HEK293 (cell line): ENCODE data around the gene OOSP2.

ENCODE experiments used
- GFI1B ChIP-seq: fragments of 450-650 bp; formaldehyde crosslinking; IDR thresholded peaks from 2 replicates; pipeline ENCODE4 v1.5.1; 2016; ENCODE audit warnings: missing biosample characterization, missing genetic modification characterization
- KLF9 ChIP-seq: fragments of 450-650 bp; formaldehyde crosslinking; IDR thresholded peaks from 2 replicates; pipeline ENCODE4 v1.5.1; 2016; ENCODE audit warnings: missing biosample characterization, missing genetic modification characterization, low read depth
- REPIN1 ChIP-seq: fragments of 450-650 bp; formaldehyde crosslinking; IDR thresholded peaks from 2 replicates; pipeline ENCODE4 v1.5.1; 2017; ENCODE audit warnings: missing biosample characterization, missing genetic modification characterization, low read depth
- ZNF335 ChIP-seq: fragments of 450-650 bp; formaldehyde crosslinking; conservative IDR thresholded peaks from 2 replicates; pipeline ENCODE4 v1.5.1; 2016; ENCODE audit warnings: missing biosample characterization, missing genetic modification characterization
- TF ChIP-seq, protein P1 (sequence below): fragments of 450-650 bp; formaldehyde crosslinking; IDR thresholded peaks from 2 replicates; pipeline ENCODE4 v1.5.1; 2016; ENCODE audit warnings: missing biosample characterization, missing genetic modification characterization

DNA sequence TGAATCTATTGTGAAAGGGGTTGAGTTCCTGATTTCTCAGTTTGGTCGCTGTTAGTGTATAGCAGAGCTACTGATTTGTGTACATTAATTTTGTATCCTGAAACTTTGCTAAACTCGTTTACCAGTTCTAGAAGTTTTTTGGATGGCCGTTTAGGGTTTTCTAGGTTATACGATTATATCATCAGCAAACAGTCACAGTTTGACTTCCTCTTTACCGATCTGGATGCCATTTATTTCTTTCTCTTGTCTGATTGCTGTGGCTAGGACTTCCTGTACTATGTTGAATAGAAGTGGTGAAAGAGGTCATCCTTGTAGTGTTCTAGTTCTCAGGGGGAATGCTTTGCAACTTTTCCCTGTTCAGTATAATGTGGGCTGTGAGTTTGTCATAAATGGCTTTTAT lies 47.8 kb upstream of the OOSP2 start:
- no peak for TF ChIP-seq GFI1B (tag by site-specific recombination)
- TF ChIP-seq REPIN1 (tag by site-specific recombination): no peak
- TF ChIP-seq ZNF335 (tag by site-specific recombination): no peak
- TF ChIP-seq, protein P1, sequence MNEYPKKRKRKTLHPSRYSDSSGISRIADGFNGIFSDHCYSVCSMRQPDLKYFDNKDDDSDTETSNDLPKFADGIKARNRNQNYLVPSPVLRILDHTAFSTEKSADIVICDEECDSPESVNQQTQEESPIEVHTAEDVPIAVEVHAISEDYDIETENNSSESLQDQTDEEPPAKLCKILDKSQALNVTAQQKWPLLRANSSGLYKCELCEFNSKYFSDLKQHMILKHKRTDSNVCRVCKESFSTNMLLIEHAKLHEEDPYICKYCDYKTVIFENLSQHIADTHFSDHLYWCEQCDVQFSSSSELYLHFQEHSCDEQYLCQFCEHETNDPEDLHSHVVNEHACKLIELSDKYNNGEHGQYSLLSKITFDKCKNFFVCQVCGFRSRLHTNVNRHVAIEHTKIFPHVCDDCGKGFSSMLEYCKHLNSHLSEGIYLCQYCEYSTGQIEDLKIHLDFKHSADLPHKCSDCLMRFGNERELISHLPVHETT (tag by site-specific recombination): no peak
- no peak for TF ChIP-seq KLF9 (tag by site-specific recombination)
